ENCODE results near the gene LUZP1.

GRCh38 chr1:23080885-23081284, 87.8 kb downstream of the LUZP1 start:
- TF ChIP-seq, protein P1, sequence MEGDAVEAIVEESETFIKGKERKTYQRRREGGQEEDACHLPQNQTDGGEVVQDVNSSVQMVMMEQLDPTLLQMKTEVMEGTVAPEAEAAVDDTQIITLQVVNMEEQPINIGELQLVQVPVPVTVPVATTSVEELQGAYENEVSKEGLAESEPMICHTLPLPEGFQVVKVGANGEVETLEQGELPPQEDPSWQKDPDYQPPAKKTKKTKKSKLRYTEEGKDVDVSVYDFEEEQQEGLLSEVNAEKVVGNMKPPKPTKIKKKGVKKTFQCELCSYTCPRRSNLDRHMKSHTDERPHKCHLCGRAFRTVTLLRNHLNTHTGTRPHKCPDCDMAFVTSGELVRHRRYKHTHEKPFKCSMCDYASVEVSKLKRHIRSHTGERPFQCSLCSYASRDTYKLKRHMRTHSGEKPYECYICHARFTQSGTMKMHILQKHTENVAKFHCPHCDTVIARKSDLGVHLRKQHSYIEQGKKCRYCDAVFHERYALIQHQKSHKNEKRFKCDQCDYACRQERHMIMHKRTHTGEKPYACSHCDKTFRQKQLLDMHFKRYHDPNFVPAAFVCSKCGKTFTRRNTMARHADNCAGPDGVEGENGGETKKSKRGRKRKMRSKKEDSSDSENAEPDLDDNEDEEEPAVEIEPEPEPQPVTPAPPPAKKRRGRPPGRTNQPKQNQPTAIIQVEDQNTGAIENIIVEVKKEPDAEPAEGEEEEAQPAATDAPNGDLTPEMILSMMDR (IDR thresholded peaks at IDR 0.05; ENCODE audit: low read depth, low read length, missing input control): no peak
- TF ChIP-seq ATF3 (IDR thresholded peaks at IDR 0.05) (no peak), YY1 (IDR thresholded peaks at IDR 0.05) (no peak), JUND (IDR thresholded peaks at IDR 0.05) (no peak), TAF1 (conservative IDR thresholded peaks at IDR 0.05) (no peak), RXRA (IDR thresholded peaks at IDR 0.05) (no peak), SP1 (IDR thresholded peaks at IDR 0.05) (no peak), GABPA (IDR thresholded peaks at IDR 0.05 in 1 of 2, conservative IDR thresholded peaks at IDR 0.05 in 1 of 2) (no peak), MAX (IDR thresholded peaks at IDR 0.05) (no peak), RAD21 (IDR thresholded peaks at IDR 0.05) (no peak), EGR1 (IDR thresholded peaks at IDR 0.05; ENCODE audit: low read depth in 2 of 2) (no peak), HNF4G (IDR thresholded peaks at IDR 0.05) (no peak)
- TF ChIP-seq, protein P2, sequence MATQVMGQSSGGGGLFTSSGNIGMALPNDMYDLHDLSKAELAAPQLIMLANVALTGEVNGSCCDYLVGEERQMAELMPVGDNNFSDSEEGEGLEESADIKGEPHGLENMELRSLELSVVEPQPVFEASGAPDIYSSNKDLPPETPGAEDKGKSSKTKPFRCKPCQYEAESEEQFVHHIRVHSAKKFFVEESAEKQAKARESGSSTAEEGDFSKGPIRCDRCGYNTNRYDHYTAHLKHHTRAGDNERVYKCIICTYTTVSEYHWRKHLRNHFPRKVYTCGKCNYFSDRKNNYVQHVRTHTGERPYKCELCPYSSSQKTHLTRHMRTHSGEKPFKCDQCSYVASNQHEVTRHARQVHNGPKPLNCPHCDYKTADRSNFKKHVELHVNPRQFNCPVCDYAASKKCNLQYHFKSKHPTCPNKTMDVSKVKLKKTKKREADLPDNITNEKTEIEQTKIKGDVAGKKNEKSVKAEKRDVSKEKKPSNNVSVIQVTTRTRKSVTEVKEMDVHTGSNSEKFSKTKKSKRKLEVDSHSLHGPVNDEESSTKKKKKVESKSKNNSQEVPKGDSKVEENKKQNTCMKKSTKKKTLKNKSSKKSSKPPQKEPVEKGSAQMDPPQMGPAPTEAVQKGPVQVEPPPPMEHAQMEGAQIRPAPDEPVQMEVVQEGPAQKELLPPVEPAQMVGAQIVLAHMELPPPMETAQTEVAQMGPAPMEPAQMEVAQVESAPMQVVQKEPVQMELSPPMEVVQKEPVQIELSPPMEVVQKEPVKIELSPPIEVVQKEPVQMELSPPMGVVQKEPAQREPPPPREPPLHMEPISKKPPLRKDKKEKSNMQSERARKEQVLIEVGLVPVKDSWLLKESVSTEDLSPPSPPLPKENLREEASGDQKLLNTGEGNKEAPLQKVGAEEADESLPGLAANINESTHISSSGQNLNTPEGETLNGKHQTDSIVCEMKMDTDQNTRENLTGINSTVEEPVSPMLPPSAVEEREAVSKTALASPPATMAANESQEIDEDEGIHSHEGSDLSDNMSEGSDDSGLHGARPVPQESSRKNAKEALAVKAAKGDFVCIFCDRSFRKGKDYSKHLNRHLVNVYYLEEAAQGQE (IDR thresholded peaks at IDR 0.05): no peak

Measured in liver (tissue), 3 donors.